IMR-90 (cell line): ENCODE measurements around the gene BACE1-AS.

Source experiments
- CEBPB ChIP-seq: IDR thresholded peaks from 2 replicates; pipeline ENCODE4 v1.6.1; 2012; ENCODE audit warnings: low read depth, low read length, improper control_type of control experiment
- MAZ ChIP-seq: IDR thresholded peaks from 2 replicates; pipeline ENCODE4 v1.6.1; 2012; ENCODE audit warnings: low read depth, mild to moderate bottlenecking, low read length, improper control_type of control experiment, moderate library complexity, borderline replicate concordance
- USF2 ChIP-seq: fragments of 150-350 bp; IDR thresholded peaks from 2 replicates; pipeline ENCODE4 v1.6.1; 2017; ENCODE audit warnings: mild to moderate bottlenecking, antibody characterized with exemption, low read length, low read depth
- TF ChIP-seq, protein P1 (sequence below): conservative IDR thresholded peaks from 2 replicates; pipeline ENCODE4 v1.5.1; 2012; ENCODE audit warnings: mild to moderate bottlenecking, low read depth, low read length, improper control_type of control experiment

- TF ChIP-seq, protein P1, sequence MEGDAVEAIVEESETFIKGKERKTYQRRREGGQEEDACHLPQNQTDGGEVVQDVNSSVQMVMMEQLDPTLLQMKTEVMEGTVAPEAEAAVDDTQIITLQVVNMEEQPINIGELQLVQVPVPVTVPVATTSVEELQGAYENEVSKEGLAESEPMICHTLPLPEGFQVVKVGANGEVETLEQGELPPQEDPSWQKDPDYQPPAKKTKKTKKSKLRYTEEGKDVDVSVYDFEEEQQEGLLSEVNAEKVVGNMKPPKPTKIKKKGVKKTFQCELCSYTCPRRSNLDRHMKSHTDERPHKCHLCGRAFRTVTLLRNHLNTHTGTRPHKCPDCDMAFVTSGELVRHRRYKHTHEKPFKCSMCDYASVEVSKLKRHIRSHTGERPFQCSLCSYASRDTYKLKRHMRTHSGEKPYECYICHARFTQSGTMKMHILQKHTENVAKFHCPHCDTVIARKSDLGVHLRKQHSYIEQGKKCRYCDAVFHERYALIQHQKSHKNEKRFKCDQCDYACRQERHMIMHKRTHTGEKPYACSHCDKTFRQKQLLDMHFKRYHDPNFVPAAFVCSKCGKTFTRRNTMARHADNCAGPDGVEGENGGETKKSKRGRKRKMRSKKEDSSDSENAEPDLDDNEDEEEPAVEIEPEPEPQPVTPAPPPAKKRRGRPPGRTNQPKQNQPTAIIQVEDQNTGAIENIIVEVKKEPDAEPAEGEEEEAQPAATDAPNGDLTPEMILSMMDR: no peak
- TF ChIP-seq CEBPB (no peak), USF2 (no peak), MAZ (no peak)
These were observed 35.2 kb upstream of the BACE1-AS start for GRCh38 chr11:117255966-117256365.
